GM12892 (cell line): ENCODE measurements around the gene SORCS2.

Source experiments
- DNase-seq: peaks from one replicate; pipeline ENCODE4 v3.0.0; 2011; ENCODE audit not compliant: insufficient read length
- FAIRE-seq: peaks from 2 replicates; lab custom pipeline; 2011; peaks lifted over from hg19 to GRCh38; lab: Jason Lieb, UNC
- POLR2A ChIP-seq: IDR thresholded peaks from 2 replicates; pipeline ENCODE4 v1.6.1; 2011; ENCODE audit warnings: low read depth, low read length, control low read depth
- POLR2AphosphoS5 ChIP-seq: IDR thresholded peaks from 2 replicates; pipeline ENCODE4 v1.6.1; 2011; ENCODE audit warnings: low read depth, low read length, control low read depth
- TAF1 ChIP-seq: IDR thresholded peaks from 2 replicates; pipeline ENCODE4 v1.6.1; 2011; ENCODE audit warnings: low read depth, mild to moderate bottlenecking, control low read depth, low read length, borderline replicate concordance

Gene SORCS2

DNA sequence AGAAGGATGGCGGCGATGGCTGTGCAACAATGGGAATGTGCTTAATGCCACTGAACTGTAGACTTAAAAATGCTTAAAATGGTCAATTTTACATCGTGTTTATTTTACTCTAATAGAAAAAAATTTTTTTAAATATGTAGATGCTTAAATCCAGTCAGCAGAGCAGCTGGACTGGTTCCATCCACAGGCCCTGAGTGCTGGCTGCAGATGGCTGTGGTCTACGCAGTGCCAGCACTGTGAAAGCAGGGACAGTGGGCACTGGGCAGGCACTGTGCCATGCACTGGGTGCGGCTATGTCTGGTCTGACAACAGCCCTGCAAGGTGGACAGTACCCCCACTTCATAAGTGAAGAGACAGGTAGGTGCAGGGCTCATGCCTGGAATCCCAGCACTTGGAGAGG, 572.1 kb downstream of the SORCS2 start:
- TF ChIP-seq POLR2A, result no peak
- TF ChIP-seq POLR2AphosphoS5, result no peak
- TF ChIP-seq TAF1, result no peak
- FAIRE-seq, result no peak
- no peak for DNase-seq

DNA sequence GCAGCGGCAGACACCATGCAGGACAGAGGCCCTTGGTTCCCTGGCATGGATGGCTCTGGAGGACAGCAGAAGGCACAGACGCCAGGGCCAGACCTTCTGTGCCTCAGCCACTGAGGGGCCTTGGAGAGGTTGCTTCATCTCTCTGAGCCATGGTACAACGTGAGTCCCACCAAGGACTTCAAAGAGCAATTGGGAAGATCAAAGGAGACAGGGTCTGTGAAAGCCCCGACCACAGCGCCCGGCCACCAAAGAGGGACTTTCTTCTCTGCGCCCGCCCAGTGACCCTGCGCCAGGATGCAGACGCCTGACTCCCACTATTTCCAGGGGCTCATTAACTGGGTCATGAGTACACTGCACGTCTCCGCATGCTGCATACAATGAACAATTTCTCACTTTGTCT, 573.3 kb downstream of the SORCS2 start:
- no peak for TF ChIP-seq POLR2AphosphoS5
- TF ChIP-seq POLR2A, result no peak
- no peak for TF ChIP-seq TAF1
- no peak for DNase-seq
- FAIRE-seq, result no peak

DNA sequence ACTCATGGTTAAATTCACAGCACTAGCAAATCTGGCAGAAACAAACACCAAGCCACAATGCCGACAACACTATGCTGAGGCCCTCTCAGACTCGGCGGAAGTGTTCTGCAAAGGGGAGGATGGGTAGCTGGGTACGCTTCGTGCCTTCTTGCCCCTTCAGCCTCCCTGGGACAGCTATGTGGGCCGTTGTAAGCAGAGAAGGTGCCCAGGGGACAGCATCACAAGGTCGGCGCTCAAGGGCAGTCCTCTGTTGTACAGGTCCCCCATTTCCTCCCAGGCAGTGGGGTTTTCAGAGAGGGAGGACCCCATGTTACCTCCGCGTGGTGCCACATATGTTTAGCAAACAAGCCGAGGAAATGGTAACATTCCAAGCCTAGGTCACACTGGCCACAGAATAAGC, 573.7 kb downstream of the SORCS2 start:
- no peak for DNase-seq
- no peak for TF ChIP-seq TAF1
- TF ChIP-seq POLR2A, result no peak
- TF ChIP-seq POLR2AphosphoS5, result no peak
- no peak for FAIRE-seq

DNA sequence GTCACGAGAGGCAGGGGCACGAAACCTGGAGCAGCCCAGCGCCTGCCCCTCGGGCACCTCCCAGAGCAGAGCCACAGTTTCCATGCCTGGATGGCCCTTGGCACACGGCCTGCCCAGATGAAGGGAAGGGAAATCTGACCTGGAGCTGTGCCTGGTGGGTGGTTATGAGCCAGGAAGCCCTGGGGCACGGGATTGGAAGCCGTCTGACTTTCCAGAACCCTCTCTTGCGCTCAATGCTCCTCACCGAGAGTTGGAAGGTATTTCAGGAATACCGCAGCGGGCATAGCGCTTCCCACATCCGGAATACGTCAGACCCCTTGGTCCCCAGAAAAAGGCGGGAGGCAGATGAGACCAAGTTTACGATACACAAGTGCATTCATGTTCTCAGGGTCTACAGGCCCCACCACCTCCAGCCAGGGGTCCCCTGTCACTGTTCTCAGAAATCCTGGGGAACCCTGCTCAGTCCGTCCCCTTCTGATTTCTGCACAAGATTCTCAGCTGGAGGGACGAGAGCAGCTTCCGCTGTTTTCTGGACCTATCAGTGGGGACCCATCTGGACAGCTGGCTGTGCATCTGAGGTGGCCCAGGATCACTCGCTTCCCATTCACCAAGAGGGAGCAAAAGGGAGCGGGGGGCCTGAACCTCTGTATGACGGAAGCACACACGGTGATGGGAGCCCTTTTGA, 574.5 kb downstream of the SORCS2 start:
- DNase-seq, result no peak

DNA sequence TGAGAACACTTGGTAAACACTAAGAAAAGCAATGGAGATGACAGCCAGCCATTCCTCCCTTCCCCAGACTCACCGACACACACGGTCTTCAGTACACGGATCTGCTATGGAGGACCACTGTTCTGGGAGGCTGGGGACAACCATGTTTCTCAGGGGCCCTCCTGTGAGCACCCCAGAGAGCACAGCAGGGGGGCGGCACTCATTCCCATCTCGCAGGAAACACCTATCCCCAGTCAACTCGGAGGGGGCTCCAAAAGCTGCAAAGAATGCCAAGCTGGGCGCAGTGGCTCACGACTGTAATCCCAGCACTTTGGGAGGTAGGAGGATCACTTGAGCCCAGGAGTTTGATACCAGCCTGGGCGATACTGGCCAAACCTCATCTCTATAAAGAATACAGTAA, 575.2 kb downstream of the SORCS2 start:
- DNase-seq (no peak), FAIRE-seq (no peak)
- TF ChIP-seq POLR2A (no peak), TAF1 (no peak), POLR2AphosphoS5 (no peak)

More for the DNA sequence above, 574.5 kb downstream of the SORCS2 start:
- TF ChIP-seq POLR2AphosphoS5 (no peak), TAF1 (no peak), POLR2A (no peak)
- FAIRE-seq, result no peak

DNA sequence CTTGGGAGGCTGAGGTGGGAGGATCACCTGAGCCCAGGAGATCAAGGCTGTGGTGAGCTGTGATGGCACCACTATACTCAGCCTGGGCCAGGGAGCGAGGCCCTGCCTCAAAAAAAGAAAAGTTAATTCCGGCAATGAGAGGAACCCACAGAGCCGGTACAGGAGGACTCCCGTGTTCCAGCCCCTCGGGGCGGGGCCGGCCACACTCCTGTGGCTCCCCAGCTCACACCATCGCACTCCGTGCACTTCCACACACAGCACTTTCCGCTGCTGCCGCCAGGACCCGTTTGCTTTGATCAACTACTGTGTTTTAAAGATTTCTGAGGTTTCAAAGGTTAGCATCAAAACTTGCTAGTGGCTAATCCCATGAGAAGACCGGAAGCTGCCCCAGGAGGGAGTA, 575.6 kb downstream of the SORCS2 start:
- FAIRE-seq (no peak), DNase-seq (no peak)
- no peak for TF ChIP-seq TAF1
- no peak for TF ChIP-seq POLR2A
- TF ChIP-seq POLR2AphosphoS5, result no peak

DNA sequence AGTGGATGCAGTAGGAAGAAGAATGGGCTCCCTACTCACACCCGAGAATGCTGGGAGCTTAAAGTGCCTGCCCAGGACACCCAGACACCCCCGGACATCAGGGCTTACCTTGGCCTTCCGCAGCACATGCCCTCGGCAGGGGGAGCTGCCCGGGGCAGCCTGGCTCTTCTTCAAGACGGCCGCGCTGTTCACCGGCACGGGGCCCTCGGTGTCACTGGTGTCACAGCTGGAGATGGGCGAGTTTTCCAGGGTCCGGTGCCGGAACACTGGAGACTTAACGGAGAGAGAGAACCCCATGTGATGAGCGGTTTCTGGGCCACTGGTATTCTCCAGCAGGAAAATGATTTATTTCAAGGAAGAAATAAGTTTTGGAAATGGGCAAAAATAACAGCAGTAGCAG, 576.4 kb downstream of the SORCS2 start:
- TF ChIP-seq POLR2AphosphoS5 (no peak), TAF1 (no peak), POLR2A (no peak)
- FAIRE-seq (no peak), DNase-seq (no peak)

DNA sequence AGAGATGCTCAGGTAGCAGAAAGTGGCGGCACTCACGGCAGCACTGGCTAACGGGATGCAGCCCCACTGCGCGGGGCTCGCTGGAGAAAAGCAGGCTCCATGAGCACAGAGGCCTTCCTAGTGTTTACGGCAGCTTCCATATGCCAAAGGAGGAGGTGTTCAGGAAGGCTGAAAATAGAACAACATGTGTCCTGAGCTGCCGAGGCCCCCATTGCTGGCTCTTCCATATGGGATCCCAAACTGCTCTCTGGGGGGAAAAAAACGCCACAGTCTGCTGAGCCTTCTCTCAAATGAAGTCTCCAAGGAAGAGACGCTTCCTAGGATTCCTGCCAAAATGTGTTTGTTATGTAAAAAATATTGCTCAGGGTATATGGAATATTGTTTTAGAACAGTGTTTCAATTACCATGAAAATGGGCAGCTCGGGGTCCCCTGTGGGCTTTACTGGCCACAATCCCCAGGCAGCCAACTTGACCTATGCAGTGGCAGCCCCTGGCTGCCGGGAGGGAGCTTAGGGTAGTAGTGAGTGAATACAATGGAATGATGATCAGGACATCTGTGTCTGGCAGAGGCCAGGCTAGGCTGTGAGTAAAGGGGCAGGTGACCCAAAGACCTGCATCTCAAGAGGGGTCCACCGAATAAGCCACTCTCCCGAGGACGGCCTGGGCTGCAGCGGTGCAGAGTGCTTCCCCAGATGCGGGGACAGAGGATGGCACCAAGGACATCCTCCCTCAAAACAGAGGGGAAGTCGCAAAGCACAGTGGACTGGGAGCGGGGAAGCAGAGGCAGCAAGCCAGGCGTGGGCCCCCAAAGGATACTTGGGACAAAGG, 577.3 kb downstream of the SORCS2 start:
- DNase-seq (no peak), FAIRE-seq (no peak)
- TF ChIP-seq POLR2AphosphoS5, result no peak
- TF ChIP-seq POLR2A, result no peak
- TF ChIP-seq TAF1, result no peak

DNA sequence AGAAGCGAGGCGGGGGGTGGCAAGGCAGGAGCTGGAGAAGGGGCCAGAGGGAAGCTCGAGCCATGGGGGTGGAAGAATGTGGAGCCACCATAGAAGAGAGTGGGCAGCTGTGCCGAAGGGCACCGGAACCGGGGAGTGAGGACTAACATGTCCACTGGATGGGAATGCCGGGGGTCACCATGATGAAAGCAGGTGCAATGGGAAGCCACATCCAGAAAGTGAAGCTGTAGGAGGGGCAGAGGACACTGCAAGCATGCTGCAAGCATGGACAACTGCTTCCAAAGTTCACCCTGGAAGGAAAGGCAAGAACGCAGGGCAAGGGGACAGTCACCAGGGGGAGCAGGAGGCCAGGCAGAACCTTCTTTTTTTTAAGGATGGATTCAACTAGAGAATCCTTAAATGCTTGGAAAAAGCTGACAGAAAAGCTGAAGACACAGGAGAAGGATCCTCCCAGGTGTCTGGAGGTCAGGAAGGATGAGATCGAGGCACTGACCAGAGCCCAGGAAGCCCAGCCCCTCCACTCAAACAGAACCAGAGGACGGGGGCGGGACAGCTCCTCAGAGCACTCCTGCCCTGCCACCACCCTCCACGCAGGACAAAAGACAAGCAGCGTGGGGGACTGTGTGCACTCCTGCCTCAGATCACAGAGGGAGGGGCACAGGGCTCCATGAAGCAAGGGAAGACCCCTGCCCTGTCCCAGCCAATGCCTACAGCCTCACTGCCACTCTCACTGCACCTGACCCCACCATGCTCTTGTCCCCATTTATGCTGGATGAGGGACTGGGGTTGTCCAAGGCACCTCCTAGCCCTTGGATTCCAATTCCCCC, 578.1 kb downstream of the SORCS2 start:
- FAIRE-seq (peak; percentile 67), DNase-seq (no peak)
- TF ChIP-seq POLR2A (no peak), POLR2AphosphoS5 (no peak), TAF1 (no peak)

DNA sequence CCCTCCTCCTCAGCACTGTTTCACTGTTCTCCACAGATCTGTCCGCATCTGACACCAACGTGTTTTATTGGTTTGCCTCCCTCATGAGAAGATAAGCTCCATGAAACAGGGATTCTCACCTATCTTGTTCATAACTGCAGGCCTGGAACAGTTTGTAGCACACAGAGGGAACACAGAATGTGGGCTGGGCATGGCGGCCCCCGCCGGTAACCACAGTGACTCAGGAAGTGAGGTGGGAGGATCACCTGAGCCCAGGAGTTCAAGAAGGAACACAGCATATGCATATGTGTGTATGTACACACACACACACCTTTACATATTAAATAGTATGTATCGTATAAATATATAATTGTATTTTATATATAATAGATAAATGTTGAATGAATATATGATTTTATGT, 578.7 kb downstream of the SORCS2 start:
- no peak for TF ChIP-seq TAF1
- TF ChIP-seq POLR2A, result no peak
- TF ChIP-seq POLR2AphosphoS5, result no peak
- FAIRE-seq (peak; percentile 88), DNase-seq (no peak)
